ENCODE results near the gene AMIGO2.
"Not testable (repeated sequence)": the region's sequence is repeated elsewhere in the genome, so short reads cannot be mapped to it uniquely, and the experiment has no call there.

Gene AMIGO2

GRCh38 chr12:47079468-47079980 lies at the start of gene AMIGO2, which contains the start of gene PCED1B:
TSS of gene AMIGO2 (minus strand) at chr12:47079959. CDS start at chr12:47079002, 957 bp downstream.
TSS of gene PCED1B (plus strand) at chr12:47079621. CDS start at chr12:47235064, 155,443 bp downstream.
- peak; percentile 50 for DNase-seq (ENCODE audit: low read depth)

GRCh38 chr12:47126246-47126645 lies 46.5 kb upstream of the AMIGO2 start:
- no peak for DNase-seq (ENCODE audit: low read depth)

GRCh38 chr12:47124451-47124850 lies 44.7 kb upstream of the AMIGO2 start:
- DNase-seq (ENCODE audit: low read depth), result peak; percentile 7

GRCh38 chr12:47123730-47124129 lies 44.0 kb upstream of the AMIGO2 start:
- DNase-seq (ENCODE audit: low read depth), result no peak

GRCh38 chr12:47122602-47123001 lies 42.8 kb upstream of the AMIGO2 start:
- DNase-seq (ENCODE audit: low read depth), result no peak

GRCh38 chr12:47121146-47121545 lies 41.4 kb upstream of the AMIGO2 start:
- DNase-seq (ENCODE audit: low read depth), result no peak

- no peak for DNase-seq (ENCODE audit: low read depth)
Observed at GRCh38 chr12:47120736-47121135, 41.0 kb upstream of the AMIGO2 start.

GRCh38 chr12:47117305-47117704 lies 37.5 kb upstream of the AMIGO2 start:
- DNase-seq (ENCODE audit: low read depth), result not testable (repeated sequence)

- no peak for DNase-seq (ENCODE audit: low read depth)
Observed at GRCh38 chr12:47114481-47114892, 34.7 kb upstream of the AMIGO2 start.

- no peak for DNase-seq (ENCODE audit: low read depth)
Observed at GRCh38 chr12:47112679-47113078, 32.9 kb upstream of the AMIGO2 start.

- no peak for DNase-seq (ENCODE audit: low read depth)
Observed at GRCh38 chr12:47111854-47112253, 32.1 kb upstream of the AMIGO2 start.

GRCh38 chr12:47111392-47111778 lies 31.6 kb upstream of the AMIGO2 start:
- DNase-seq (ENCODE audit: low read depth), result no peak

GRCh38 chr12:47110718-47111391 lies 31.1 kb upstream of the AMIGO2 start:
- no peak for DNase-seq (ENCODE audit: low read depth)

GRCh38 chr12:47110011-47110541 lies 30.3 kb upstream of the AMIGO2 start:
- DNase-seq (ENCODE audit: low read depth), result no peak

GRCh38 chr12:47107926-47108325 lies 28.2 kb upstream of the AMIGO2 start:
- DNase-seq (ENCODE audit: low read depth), result no peak

GRCh38 chr12:47107446-47107845 lies 27.7 kb upstream of the AMIGO2 start:
- DNase-seq (ENCODE audit: low read depth), result no peak

- no peak for DNase-seq (ENCODE audit: low read depth)
Observed at GRCh38 chr12:47105914-47106674, 26.3 kb upstream of the AMIGO2 start.

GRCh38 chr12:47102845-47103651 lies 23.3 kb upstream of the AMIGO2 start:
- DNase-seq (ENCODE audit: low read depth), result no peak

GRCh38 chr12:47102406-47102805 lies 22.6 kb upstream of the AMIGO2 start:
- DNase-seq (ENCODE audit: low read depth), result no peak

GRCh38 chr12:47100160-47100559 lies 20.4 kb upstream of the AMIGO2 start:
- no peak for DNase-seq (ENCODE audit: low read depth)

GRCh38 chr12:47099610-47100009 lies 19.9 kb upstream of the AMIGO2 start:
- no peak for DNase-seq (ENCODE audit: low read depth)

GRCh38 chr12:47098099-47098498 lies 18.3 kb upstream of the AMIGO2 start:
- no peak for DNase-seq (ENCODE audit: low read depth)
